ENCODE results near the gene DAPK2.

GRCh38 chr15:63876085-63876662 lies 170.1 kb downstream of the DAPK2 start:
- TF ChIP-seq ZSCAN29 (CRISPR knock-in tag; conservative IDR thresholded peaks at IDR 0.05) (no peak), ZNF431 (CRISPR knock-in tag; IDR thresholded peaks at IDR 0.05; ENCODE audit: borderline replicate concordance, low read depth) (no peak), ZFP36L2 (CRISPR knock-in tag; IDR thresholded peaks at IDR 0.05) (no peak), TEAD2 (CRISPR knock-in tag; IDR thresholded peaks at IDR 0.05) (no peak), ZNF792 (CRISPR knock-in tag; IDR thresholded peaks at IDR 0.05) (no peak), NBN (conservative IDR thresholded peaks at IDR 0.05) (no peak)

All from HepG2 (cell line).